Esophagus squamous epithelium (tissue), 4 donors: ENCODE results near the gene PDE2A.

Experiments
- POLR2A ChIP-seq, 4 donors: fragments of 450-650 bp; IDR thresholded peaks; one replicate each; pipeline ENCODE4 v1.6.1; 2017; ENCODE audit warnings: antibody characterized with exemption in 4 of 4, mild to moderate bottlenecking in 4 of 4, moderate library complexity in 3 of 4
- TF ChIP-seq, protein P1 (sequence below), 6 experiments: fragments of 450-650 bp in 4 of 6; fragments of 200-600 bp in 2 of 6; sonication (generic) in 2 of 6; IDR thresholded peaks; one replicate each; pipeline ENCODE4 v1.5.1; 2016 to 2019; ENCODE audit warnings: antibody characterized with exemption in 6 of 6, mild to moderate bottlenecking in 4 of 6, moderate library complexity in 4 of 6

DNA sequence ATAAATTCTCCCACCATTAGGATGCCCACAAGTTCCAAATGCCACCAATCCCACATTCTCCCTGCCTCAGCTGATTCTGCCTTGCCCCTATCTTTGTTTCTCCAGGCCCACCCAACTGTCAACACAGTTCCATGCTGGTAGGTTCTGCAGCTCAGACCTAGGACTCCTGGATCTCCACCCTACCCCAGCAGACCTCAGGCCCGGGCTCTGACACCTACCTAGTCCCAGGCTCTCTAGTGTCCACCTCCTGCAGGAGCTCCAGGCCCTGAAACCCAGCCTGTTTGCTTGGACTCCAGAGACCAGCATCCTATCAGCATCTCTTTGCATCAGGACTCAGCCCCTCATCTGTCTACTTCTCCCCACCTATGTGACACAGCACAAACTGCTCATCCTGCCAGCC, 86.5 kb downstream of the PDE2A start:
- TF ChIP-seq, protein P1, sequence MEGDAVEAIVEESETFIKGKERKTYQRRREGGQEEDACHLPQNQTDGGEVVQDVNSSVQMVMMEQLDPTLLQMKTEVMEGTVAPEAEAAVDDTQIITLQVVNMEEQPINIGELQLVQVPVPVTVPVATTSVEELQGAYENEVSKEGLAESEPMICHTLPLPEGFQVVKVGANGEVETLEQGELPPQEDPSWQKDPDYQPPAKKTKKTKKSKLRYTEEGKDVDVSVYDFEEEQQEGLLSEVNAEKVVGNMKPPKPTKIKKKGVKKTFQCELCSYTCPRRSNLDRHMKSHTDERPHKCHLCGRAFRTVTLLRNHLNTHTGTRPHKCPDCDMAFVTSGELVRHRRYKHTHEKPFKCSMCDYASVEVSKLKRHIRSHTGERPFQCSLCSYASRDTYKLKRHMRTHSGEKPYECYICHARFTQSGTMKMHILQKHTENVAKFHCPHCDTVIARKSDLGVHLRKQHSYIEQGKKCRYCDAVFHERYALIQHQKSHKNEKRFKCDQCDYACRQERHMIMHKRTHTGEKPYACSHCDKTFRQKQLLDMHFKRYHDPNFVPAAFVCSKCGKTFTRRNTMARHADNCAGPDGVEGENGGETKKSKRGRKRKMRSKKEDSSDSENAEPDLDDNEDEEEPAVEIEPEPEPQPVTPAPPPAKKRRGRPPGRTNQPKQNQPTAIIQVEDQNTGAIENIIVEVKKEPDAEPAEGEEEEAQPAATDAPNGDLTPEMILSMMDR (IDR thresholded peaks at IDR 0.05) = no peak
- no peak for TF ChIP-seq POLR2A (IDR thresholded peaks at IDR 0.05)
